Mesenchymal stem cell (in vitro differentiated cells and primary cell): ENCODE measurements around the gene RABEP2.

Experiments used
- DNase-seq: peaks from one replicate; pipeline ENCODE4 v3.0.0-alpha.2; 2013
- H2AFZ ChIP-seq: one replicate; pipeline ENCODE4 v1.6.1; 2013; ENCODE audit warnings: low read depth, mild to moderate bottlenecking, control low read depth, inconsistent platforms, low read length, moderate library complexity
- H2AK5ac ChIP-seq: 2 replicates; pipeline ENCODE4 v1.6.1; 2013; ENCODE audit warnings: low read length, moderate library complexity, mild to moderate bottlenecking, inconsistent platforms; ENCODE audit not compliant: severe bottlenecking
- H2BK120ac ChIP-seq: one replicate; pipeline ENCODE4 v1.6.1; 2013; ENCODE audit warnings: low read depth, mild to moderate bottlenecking, inconsistent platforms, low read length, moderate library complexity
- H2BK12ac ChIP-seq, 2 experiments: one replicate each; pipeline ENCODE4 v1.6.1; 2013; ENCODE audit warnings: inconsistent platforms in 2 of 2, low read length in 2 of 2, mild to moderate bottlenecking in 2 of 2, moderate library complexity in 2 of 2, control low read depth in 1 of 2
- H2BK15ac ChIP-seq: one replicate; pipeline ENCODE4 v1.6.1; 2013; ENCODE audit warnings: mild to moderate bottlenecking, low read depth, inconsistent platforms; ENCODE audit not compliant: poor library complexity, severe bottlenecking
- H2BK5ac ChIP-seq: 2 replicates; pipeline ENCODE4 v1.6.1; 2013; ENCODE audit warnings: low read depth, mild to moderate bottlenecking, low read length, control low read depth, inconsistent platforms; ENCODE audit not compliant: poor library complexity, severe bottlenecking
- H3K14ac ChIP-seq, 2 experiments: one replicate each; pipeline ENCODE4 v1.6.1; 2013; ENCODE audit warnings: inconsistent platforms in 2 of 2, low read length in 2 of 2, control low read depth in 1 of 2, mild to moderate bottlenecking in 1 of 2, moderate library complexity in 1 of 2
- H3K18ac ChIP-seq, 2 experiments: one replicate each; pipeline ENCODE4 v1.6.1; 2013; ENCODE audit warnings: inconsistent platforms in 2 of 2, low read length in 2 of 2, control low read depth in 1 of 2, low read depth in 1 of 2, mild to moderate bottlenecking in 1 of 2
- H3K23ac ChIP-seq, 2 experiments: one replicate each; pipeline ENCODE4 v1.6.1; 2013; ENCODE audit warnings: inconsistent platforms in 2 of 2, low read length in 2 of 2, mild to moderate bottlenecking in 2 of 2, moderate library complexity in 2 of 2, control low read depth in 1 of 2
- H3K27ac ChIP-seq: 2 replicates; pipeline ENCODE4 v1.5.1; 2013; ENCODE audit warnings: mild to moderate bottlenecking, moderate library complexity, low read length, control low read depth, inconsistent platforms; ENCODE audit not compliant: poor library complexity, severe bottlenecking
- H3K27me3 ChIP-seq, 2 experiments: 2 replicates each; pipeline versions ENCODE4 v1.6.1 to v1.7.0; 2013; ENCODE audit warnings: low read length in 2 of 2, mild to moderate bottlenecking in 2 of 2, moderate library complexity in 2 of 2, control low read depth in 1 of 2, inconsistent platforms in 1 of 2; ENCODE audit not compliant: control insufficient read depth in 1 of 2, insufficient read depth in 1 of 2
- H3K36me3 ChIP-seq, 2 experiments: 2 replicates each; pipeline versions ENCODE4 v1.6.1 to v1.7.0; 2013; ENCODE audit warnings: low read length in 2 of 2, control low read depth in 1 of 2, inconsistent platforms in 1 of 2, low read depth in 1 of 2, mild to moderate bottlenecking in 1 of 2; ENCODE audit not compliant: insufficient read depth in 2 of 2, control insufficient read depth in 1 of 2
- H3K4ac ChIP-seq, 2 experiments: one replicate each; pipeline ENCODE4 v1.6.1; 2013; ENCODE audit warnings: inconsistent platforms in 2 of 2, low read length in 2 of 2, mild to moderate bottlenecking in 2 of 2, moderate library complexity in 2 of 2, control low read depth in 1 of 2, low read depth in 1 of 2
- H3K4me1 ChIP-seq: 2 replicates; pipeline ENCODE4 v1.6.1; 2013; ENCODE audit warnings: low read depth, low read length, control low read depth; ENCODE audit not compliant: control insufficient read depth, insufficient read depth
- H3K4me2 ChIP-seq: 2 replicates; pipeline ENCODE4 v1.6.1; 2013; ENCODE audit warnings: low read length, mild to moderate bottlenecking, inconsistent platforms; ENCODE audit not compliant: poor library complexity, severe bottlenecking
- H3K4me3 ChIP-seq, 2 experiments: 2 replicates each; pipeline versions ENCODE4 v1.5.1 to v1.7.0; 2013; ENCODE audit warnings: low read length in 2 of 2, mild to moderate bottlenecking in 2 of 2, control low read depth in 1 of 2, low read depth in 1 of 2; ENCODE audit not compliant: insufficient read depth in 1 of 2
- H3K79me1 ChIP-seq: replicated peaks from 2 replicates; pipeline ENCODE4 v1.6.1; 2013; ENCODE audit warnings: mild to moderate bottlenecking, control low read depth, low read length, inconsistent platforms; ENCODE audit not compliant: poor library complexity, severe bottlenecking
- H3K9ac ChIP-seq: 2 replicates; pipeline ENCODE4 v1.7.0; 2013; ENCODE audit warnings: mild to moderate bottlenecking, low read length, moderate library complexity
- H3K9me3 ChIP-seq: 2 replicates; pipeline ENCODE4 v1.7.0; 2013; ENCODE audit warnings: mild to moderate bottlenecking, low read length; ENCODE audit not compliant: control insufficient read depth
- H4K8ac ChIP-seq: one replicate; pipeline ENCODE4 v1.6.1; 2013; ENCODE audit warnings: inconsistent platforms, mild to moderate bottlenecking, low read length, moderate library complexity
- H4K91ac ChIP-seq: one replicate; pipeline ENCODE4 v1.6.1; 2013; ENCODE audit warnings: mild to moderate bottlenecking, low read length, inconsistent platforms
- WGBS: methylation state at CpG from one replicate; pipeline ENCODE4 v1.1.7; 2013; ENCODE audit warnings: mixed read lengths; 5-methylcytosine and 5-hydroxymethylcytosine counted together

Gene RABEP2

DNA sequence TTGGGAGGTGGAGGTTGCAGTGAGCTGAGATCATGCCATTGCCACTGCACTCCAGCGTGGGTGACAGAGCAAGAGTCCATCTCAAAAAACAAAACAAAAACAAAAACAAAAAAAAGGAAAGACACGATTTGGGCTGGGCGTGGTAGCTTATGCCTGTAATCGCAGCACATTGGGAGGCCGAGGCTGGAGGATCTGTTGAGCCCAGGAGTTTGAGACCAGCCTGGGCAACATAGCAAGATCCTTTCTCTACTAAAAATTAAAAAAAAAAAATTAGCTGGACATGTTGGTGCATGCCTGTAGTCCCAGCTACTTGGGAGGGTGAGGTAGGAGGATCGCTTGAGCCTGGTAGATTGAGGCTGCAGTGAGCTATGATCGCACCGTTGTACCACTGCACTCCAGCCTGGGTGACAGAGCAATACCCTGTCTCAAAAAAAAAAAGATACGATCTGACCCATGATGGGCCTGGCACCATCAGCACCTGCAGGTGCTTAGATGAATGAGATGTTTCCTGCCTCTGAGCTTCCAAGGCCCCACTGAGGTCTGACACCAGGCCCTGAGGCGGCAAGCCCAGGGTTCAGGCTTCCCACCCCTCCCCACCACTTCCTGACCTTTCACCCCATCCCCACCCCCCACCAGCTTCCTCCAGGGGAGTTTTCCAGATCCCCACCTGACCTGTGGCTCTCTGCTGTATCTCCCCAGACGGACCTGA, 25.0 kb downstream of the RABEP2 start:
- no peak overlapping the region for H2BK15ac ChIP-seq
- peaks cover 0 to 40% of the 10 kb centered on the region in 2 experiments for H3K36me3 ChIP-seq
- H3K27me3 ChIP-seq = no peaks in the 10 kb centered on the region
- no peak overlapping the region for H3K23ac ChIP-seq
- H3K27ac ChIP-seq = no peak overlapping the region
- H3K4ac ChIP-seq = no peak overlapping the region
- 92% methylated on average over 8 of the region's 11 CpGs for WGBS
- H3K4me3 ChIP-seq = no peak overlapping the region
- no peaks in the 10 kb centered on the region for H3K79me1 ChIP-seq
- no peak overlapping the region for H2AK5ac ChIP-seq
- H3K4me2 ChIP-seq = no peak overlapping the region
- H3K9me3 ChIP-seq = no peaks in the 10 kb centered on the region
- H3K14ac ChIP-seq = no peak overlapping the region
- H4K91ac ChIP-seq = no peak overlapping the region
- no peak overlapping the region for H2BK120ac ChIP-seq
- no peak overlapping the region for H2BK5ac ChIP-seq
- no peak for DNase-seq
- no peak overlapping the region for H3K18ac ChIP-seq
- no peak overlapping the region for H2BK12ac ChIP-seq
- H2AFZ ChIP-seq = no peak overlapping the region
- no peak overlapping the region for H3K9ac ChIP-seq
- peaks cover 10% of the 10 kb centered on the region for H3K4me1 ChIP-seq
- H4K8ac ChIP-seq = no peak overlapping the region

DNA sequence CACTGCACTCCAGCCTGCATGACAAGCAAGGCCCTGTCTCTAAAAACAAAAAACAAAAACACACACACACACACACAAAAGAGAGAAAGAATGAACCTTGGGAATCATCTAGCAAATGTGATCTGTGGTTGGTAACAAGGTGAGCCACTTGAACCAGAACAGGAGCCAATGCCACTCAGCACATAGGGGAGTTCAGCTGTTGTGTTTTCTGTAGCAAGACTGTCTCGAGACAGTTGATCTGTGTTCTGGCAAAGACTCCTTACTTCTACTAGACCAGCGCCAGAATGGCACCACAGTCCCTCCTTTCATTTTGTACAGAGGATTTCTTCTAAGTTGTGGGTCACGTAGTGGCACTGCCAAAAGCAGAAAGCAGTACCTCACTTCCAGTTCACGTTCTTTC, 26.1 kb downstream of the RABEP2 start:
- WGBS = 92% methylated on average over 4 of the region's 4 CpGs

DNA sequence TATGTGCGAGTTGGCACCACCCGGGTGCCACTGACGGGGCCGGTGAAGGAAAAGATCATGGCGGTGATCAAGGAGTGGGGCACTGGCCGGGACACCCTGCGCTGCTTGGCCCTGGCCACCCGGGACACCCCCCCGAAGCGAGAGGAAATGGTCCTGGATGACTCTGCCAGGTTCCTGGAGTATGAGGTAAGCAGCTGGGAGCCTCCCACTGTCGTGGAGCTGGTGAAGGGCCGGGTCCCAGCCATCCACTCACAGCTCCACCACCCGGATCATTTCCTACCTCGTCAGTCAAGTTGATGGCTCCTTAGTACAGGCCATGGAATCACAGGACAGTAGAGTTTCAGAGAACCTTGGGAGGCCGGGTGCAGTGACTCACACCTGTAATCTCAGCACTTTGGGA, 26.8 kb downstream of the RABEP2 start:
- Histone ChIP-seq H2BK5ac (no peak overlapping the region), H3K4ac (no peak overlapping the region), H3K4me3 (no peak overlapping the region), H2BK12ac (no peak overlapping the region), H2BK15ac (no peak overlapping the region), H3K79me1 (no peaks in the 10 kb centered on the region), H3K23ac (no peak overlapping the region), H3K9ac (no peak overlapping the region), H3K27me3 (no peaks in the 10 kb centered on the region), H3K9me3 (no peaks in the 10 kb centered on the region), H2BK120ac (no peak overlapping the region), H4K8ac (no peak overlapping the region), H3K4me2 (no peak overlapping the region), H4K91ac (peak overlapping the region; percentile 22), H3K36me3 (peaks cover 0 to 31% of the 10 kb centered on the region in 2 experiments), H3K27ac (no peak overlapping the region), H2AFZ (no peak overlapping the region), H3K4me1 (peaks cover 6% of the 10 kb centered on the region), H2AK5ac (no peak overlapping the region), H3K14ac (no peak overlapping the region), H3K18ac (no peak overlapping the region)
- no peak for DNase-seq
- WGBS = 83% methylated on average over 15 of the region's 15 CpGs

More for the DNA sequence above, 26.1 kb downstream of the RABEP2 start:
- H2AK5ac ChIP-seq = no peak overlapping the region
- no peak overlapping the region for H2BK15ac ChIP-seq
- no peak overlapping the region for H3K23ac ChIP-seq
- no peak overlapping the region for H2BK5ac ChIP-seq
- no peaks in the 10 kb centered on the region for H3K27me3 ChIP-seq
- peaks cover 0 to 38% of the 10 kb centered on the region in 2 experiments for H3K36me3 ChIP-seq
- no peak for DNase-seq
- no peak overlapping the region for H2AFZ ChIP-seq
- H3K4ac ChIP-seq = no peak overlapping the region
- H3K14ac ChIP-seq = no peak overlapping the region
- no peak overlapping the region for H3K18ac ChIP-seq
- H3K9ac ChIP-seq = no peak overlapping the region
- H3K4me3 ChIP-seq = no peak overlapping the region
- H4K8ac ChIP-seq = no peak overlapping the region
- H3K4me2 ChIP-seq = no peak overlapping the region
- peaks cover 9% of the 10 kb centered on the region for H3K4me1 ChIP-seq
- H3K9me3 ChIP-seq = no peaks in the 10 kb centered on the region
- no peak overlapping the region for H3K27ac ChIP-seq
- H4K91ac ChIP-seq = no peak overlapping the region
- H2BK120ac ChIP-seq = no peak overlapping the region
- H2BK12ac ChIP-seq = no peak overlapping the region
- no peaks in the 10 kb centered on the region for H3K79me1 ChIP-seq

DNA sequence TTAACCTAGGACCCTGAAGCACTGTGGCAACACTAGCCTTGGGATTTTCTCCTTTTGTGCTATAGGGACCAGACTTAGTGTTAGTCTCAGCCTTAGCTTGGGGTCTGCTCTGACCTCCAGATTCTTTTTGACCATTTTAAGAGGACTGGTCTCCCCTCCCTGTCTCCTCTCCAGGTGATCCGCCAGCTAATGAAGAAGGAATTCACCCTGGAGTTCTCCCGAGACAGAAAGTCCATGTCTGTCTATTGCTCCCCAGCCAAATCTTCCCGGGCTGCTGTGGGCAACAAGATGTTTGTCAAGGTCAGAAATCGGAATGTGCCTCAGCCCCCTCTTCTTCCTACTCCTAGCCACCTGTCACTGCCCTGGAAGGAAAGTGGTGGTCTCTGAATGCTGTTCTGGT, 27.2 kb downstream of the RABEP2 start:
- no peak overlapping the region for H3K18ac ChIP-seq
- no peak overlapping the region for H3K9ac ChIP-seq
- no peak overlapping the region for H3K4ac ChIP-seq
- peaks cover 0 to 27% of the 10 kb centered on the region in 2 experiments for H3K36me3 ChIP-seq
- no peaks in the 10 kb centered on the region for H3K27me3 ChIP-seq
- H2AFZ ChIP-seq = no peak overlapping the region
- no peak overlapping the region for H4K8ac ChIP-seq
- H4K91ac ChIP-seq = no peak overlapping the region
- DNase-seq = no peak
- no peak overlapping the region for H2BK12ac ChIP-seq
- no peak overlapping the region for H2BK5ac ChIP-seq
- no peak overlapping the region for H2AK5ac ChIP-seq
- no peaks in the 10 kb centered on the region for H3K79me1 ChIP-seq
- H3K4me3 ChIP-seq = no peak overlapping the region
- WGBS = 82% methylated on average over 4 of the region's 4 CpGs
- no peak overlapping the region for H3K4me2 ChIP-seq
- H3K4me1 ChIP-seq = peaks cover 6% of the 10 kb centered on the region
- H3K9me3 ChIP-seq = no peaks in the 10 kb centered on the region
- H3K27ac ChIP-seq = no peak overlapping the region
- no peak overlapping the region for H2BK15ac ChIP-seq
- H2BK120ac ChIP-seq = no peak overlapping the region
- H3K14ac ChIP-seq = no peak overlapping the region
- H3K23ac ChIP-seq = no peak overlapping the region
